ENCODE results near the gene FOSL2.

The FOSL2 gene

DNA sequence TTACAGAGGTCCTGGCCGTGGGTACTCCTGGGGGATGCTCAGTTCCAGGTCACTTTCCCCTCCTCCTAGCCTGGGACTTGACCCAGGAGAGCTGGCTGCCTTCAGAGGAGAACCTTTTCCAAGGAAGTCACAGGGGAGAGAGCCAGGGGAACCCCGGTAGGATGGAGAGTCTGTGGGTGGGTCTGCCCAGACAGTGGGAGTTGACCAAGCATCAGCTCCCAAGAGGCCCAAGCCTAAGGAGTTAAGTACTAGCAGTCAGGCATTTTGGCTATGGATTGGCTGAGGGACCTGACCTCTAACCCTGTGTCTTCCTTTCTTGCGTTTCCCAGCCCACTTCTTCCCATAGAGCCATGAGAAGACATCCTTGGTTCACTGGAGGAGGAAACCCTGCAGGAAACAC, 54.4 kb downstream of the FOSL2 start:
- Histone ChIP-seq H3K9me3 (ENCODE audit: control insufficient read depth, low read length) (no peaks in the 10 kb centered on the region), H3K9ac (ENCODE audit: low read length) (no peak overlapping the region), H3K36me3 (ENCODE audit: control insufficient read depth, insufficient read depth, low read length) (no peaks in the 10 kb centered on the region), H3K4me3 (ENCODE audit: low read length) (no peak overlapping the region), H3K27me3 (ENCODE audit: control insufficient read depth, insufficient read depth, low read length) (no peaks in the 10 kb centered on the region), H3K4me1 (ENCODE audit: control insufficient read depth, insufficient read depth, low read length) (no peaks in the 10 kb centered on the region)

DNA sequence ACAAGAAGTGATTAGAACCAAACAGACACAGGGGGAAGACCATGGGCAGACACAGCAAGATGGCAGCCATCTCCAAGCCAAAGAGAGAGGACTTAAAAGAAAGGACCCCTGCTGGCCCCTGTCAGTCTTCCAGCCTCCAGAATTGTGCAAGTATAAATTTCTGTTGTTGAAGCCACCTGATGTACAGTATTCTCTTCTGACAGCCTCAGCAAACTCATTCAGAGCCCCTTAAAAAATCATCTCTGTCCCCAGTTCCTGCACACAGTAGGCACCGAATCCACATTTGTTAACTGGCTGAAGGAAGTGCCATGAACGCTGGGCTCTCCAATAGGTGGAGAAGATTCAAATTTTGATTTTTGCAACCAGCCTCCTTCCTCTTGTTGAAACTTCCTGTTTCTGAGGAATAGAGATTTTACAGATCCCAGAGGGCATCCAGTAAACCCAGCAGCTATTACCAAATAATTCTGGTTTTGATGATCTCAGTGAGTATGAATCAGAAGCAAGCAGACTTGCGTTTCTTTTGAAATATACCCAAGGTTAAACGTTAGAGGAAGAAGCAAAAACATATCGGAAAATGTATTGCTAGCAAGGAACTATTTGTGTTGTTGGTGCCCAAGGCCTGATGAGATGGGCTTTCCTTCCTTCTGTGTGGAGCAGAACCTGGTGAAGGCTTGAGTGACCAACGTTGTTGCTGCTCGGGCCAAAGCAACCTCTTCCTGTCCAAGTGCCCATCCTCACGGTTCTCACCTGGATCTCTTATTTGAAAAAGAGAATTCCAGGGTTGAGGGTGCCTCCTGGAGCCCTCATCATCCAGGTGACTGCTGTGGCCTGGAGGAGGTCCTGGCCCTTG, 55.5 kb downstream of the FOSL2 start:
- Histone ChIP-seq H3K36me3 (ENCODE audit: control insufficient read depth, insufficient read depth, low read length) (no peaks in the 10 kb centered on the region), H3K4me3 (ENCODE audit: low read length) (no peak overlapping the region), H3K9ac (ENCODE audit: low read length) (no peak overlapping the region), H3K9me3 (ENCODE audit: control insufficient read depth, low read length) (no peaks in the 10 kb centered on the region), H3K4me1 (ENCODE audit: control insufficient read depth, insufficient read depth, low read length) (peaks cover 6% of the 10 kb centered on the region), H3K27me3 (ENCODE audit: control insufficient read depth, insufficient read depth, low read length) (no peaks in the 10 kb centered on the region)

GRCh38 chr2:28448793-28449100, 56.1 kb downstream of the FOSL2 start:
- Histone ChIP-seq H3K4me1 (ENCODE audit: control insufficient read depth, insufficient read depth, low read length) (peaks cover 6% of the 10 kb centered on the region), H3K9ac (ENCODE audit: low read length) (no peak overlapping the region), H3K27me3 (ENCODE audit: control insufficient read depth, insufficient read depth, low read length) (no peaks in the 10 kb centered on the region), H3K9me3 (ENCODE audit: control insufficient read depth, low read length) (no peaks in the 10 kb centered on the region), H3K36me3 (ENCODE audit: control insufficient read depth, insufficient read depth, low read length) (no peaks in the 10 kb centered on the region), H3K4me3 (ENCODE audit: low read length) (no peak overlapping the region)

DNA sequence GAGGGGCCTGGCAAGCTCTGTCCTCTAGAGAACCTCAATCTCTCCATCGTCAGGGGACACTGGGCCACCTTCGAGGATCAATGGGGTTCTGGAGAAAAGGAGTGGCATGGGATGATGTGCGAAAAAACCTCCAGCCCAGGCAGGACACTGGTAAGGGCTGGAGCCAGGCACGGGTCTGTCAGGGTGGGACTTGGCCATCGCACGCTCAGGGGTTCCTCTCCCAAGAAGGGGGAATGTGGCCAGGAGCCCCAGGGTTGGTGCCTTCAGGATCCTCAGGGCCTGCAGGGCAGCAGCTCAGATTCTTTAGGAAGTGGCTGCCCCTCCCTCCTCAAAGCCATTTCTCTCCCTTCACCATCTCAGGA, 56.4 kb downstream of the FOSL2 start:
- H3K27me3 ChIP-seq (ENCODE audit: control insufficient read depth, insufficient read depth, low read length) = no peaks in the 10 kb centered on the region
- H3K4me1 ChIP-seq (ENCODE audit: control insufficient read depth, insufficient read depth, low read length) = peaks cover 6% of the 10 kb centered on the region
- no peak overlapping the region for H3K9ac ChIP-seq (ENCODE audit: low read length)
- H3K9me3 ChIP-seq (ENCODE audit: control insufficient read depth, low read length) = no peaks in the 10 kb centered on the region
- H3K4me3 ChIP-seq (ENCODE audit: low read length) = no peak overlapping the region
- no peaks in the 10 kb centered on the region for H3K36me3 ChIP-seq (ENCODE audit: control insufficient read depth, insufficient read depth, low read length)

DNA sequence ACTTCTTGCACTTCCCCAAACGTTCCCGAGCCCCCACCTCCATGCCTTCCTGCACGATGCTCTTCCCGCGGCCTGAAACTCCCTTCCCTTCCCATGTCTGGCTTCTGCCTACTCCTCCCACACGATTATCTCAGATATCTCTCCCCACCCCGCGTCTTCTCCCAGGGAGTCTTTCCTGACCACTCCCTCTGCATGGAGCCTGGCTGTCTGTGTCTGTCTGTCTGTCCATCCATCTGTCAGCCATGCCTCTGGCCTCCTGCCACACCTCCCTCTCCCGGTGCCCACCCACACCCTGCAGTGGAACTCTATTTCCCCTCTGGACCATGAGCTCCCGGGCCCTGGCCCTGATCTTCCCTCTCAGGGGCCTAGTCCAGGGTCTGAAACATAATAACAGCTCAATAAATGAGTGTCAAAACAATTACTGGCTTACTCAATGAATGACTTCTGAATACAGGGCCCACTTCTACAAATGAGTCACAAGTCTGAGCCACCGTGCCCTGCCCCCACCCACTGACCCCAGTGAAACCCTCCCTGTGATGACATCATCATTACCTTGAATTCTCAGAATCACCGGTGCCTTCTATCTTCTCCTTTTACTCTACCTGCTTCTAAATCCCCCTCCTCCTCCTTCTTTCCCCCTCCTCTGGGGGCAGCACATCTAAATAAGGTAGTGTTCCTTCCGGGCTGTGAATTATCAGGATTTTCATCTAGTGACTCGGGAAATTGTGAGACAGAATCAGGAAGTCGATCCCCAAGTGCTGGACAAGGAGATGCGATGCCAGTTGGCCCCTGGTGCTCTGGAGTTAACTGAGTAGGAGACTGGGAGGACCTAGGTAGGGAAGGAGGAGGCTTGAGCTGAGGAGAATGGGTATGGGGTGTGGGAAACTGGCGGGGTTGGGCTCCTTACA, 57.1 kb downstream of the FOSL2 start:
- Histone ChIP-seq H3K9ac (ENCODE audit: low read length) (no peak overlapping the region), H3K9me3 (ENCODE audit: control insufficient read depth, low read length) (no peaks in the 10 kb centered on the region), H3K4me3 (ENCODE audit: low read length) (no peak overlapping the region), H3K36me3 (ENCODE audit: control insufficient read depth, insufficient read depth, low read length) (no peaks in the 10 kb centered on the region), H3K27me3 (ENCODE audit: control insufficient read depth, insufficient read depth, low read length) (no peaks in the 10 kb centered on the region), H3K4me1 (ENCODE audit: control insufficient read depth, insufficient read depth, low read length) (peaks cover 6% of the 10 kb centered on the region)

GRCh38 chr2:28450901-28451565, 58.4 kb downstream of the FOSL2 start:
- Histone ChIP-seq H3K4me3 (ENCODE audit: low read length) (no peak overlapping the region), H3K36me3 (ENCODE audit: control insufficient read depth, insufficient read depth, low read length) (no peaks in the 10 kb centered on the region), H3K27me3 (ENCODE audit: control insufficient read depth, insufficient read depth, low read length) (no peaks in the 10 kb centered on the region), H3K4me1 (ENCODE audit: control insufficient read depth, insufficient read depth, low read length) (peaks cover 6% of the 10 kb centered on the region), H3K9me3 (ENCODE audit: control insufficient read depth, low read length) (no peaks in the 10 kb centered on the region), H3K9ac (ENCODE audit: low read length) (no peak overlapping the region)

- Histone ChIP-seq H3K4me1 (ENCODE audit: control insufficient read depth, insufficient read depth, low read length) (peaks cover 6% of the 10 kb centered on the region), H3K9ac (ENCODE audit: low read length) (no peak overlapping the region), H3K36me3 (ENCODE audit: control insufficient read depth, insufficient read depth, low read length) (no peaks in the 10 kb centered on the region)
Observed at GRCh38 chr2:28451793-28452533, 59.3 kb downstream of the FOSL2 start.

DNA sequence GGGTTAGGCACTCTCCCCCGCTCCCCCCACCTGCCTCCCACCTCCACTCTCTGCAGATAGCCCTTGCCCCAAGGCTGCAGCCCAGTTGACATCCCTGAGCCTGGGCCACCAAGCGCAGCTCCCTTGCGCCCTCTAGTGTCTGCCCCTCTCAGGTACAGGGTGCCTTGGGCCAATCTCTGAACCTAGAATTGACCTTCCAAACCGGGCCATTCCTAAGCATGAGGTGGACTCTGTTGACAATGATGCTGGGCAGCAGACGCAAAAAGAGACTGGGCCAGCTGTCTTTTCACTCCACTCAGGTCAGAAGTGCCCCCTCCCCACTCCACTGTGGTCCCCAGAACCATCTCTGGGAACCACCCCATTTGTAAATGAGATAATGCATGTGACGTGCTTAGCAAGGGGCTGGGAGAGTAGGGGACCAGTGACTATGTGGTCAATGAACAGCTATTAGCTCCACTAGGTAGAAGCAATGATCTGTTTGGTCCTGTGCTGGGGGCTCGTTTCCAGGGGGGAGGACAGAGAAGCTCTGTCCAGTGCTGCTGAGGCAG, 60.0 kb downstream of the FOSL2 start:
- Histone ChIP-seq H3K36me3 (ENCODE audit: control insufficient read depth, insufficient read depth, low read length) (no peaks in the 10 kb centered on the region), H3K9me3 (ENCODE audit: control insufficient read depth, low read length) (no peaks in the 10 kb centered on the region), H3K4me1 (ENCODE audit: control insufficient read depth, insufficient read depth, low read length) (peaks cover 6% of the 10 kb centered on the region), H3K4me3 (ENCODE audit: low read length) (no peak overlapping the region), H3K27me3 (ENCODE audit: control insufficient read depth, insufficient read depth, low read length) (no peaks in the 10 kb centered on the region), H3K9ac (ENCODE audit: low read length) (no peak overlapping the region)

More at GRCh38 chr2:28451793-28452533, 59.3 kb downstream of the FOSL2 start:
- no peaks in the 10 kb centered on the region for H3K9me3 ChIP-seq (ENCODE audit: control insufficient read depth, low read length)
- no peak overlapping the region for H3K4me3 ChIP-seq (ENCODE audit: low read length)
- H3K27me3 ChIP-seq (ENCODE audit: control insufficient read depth, insufficient read depth, low read length) = no peaks in the 10 kb centered on the region

- Histone ChIP-seq H3K27me3 (ENCODE audit: control insufficient read depth, insufficient read depth, low read length) (no peaks in the 10 kb centered on the region), H3K4me1 (ENCODE audit: control insufficient read depth, insufficient read depth, low read length) (peaks cover 6% of the 10 kb centered on the region), H3K9ac (ENCODE audit: low read length) (no peak overlapping the region), H3K36me3 (ENCODE audit: control insufficient read depth, insufficient read depth, low read length) (no peaks in the 10 kb centered on the region), H3K9me3 (ENCODE audit: control insufficient read depth, low read length) (no peaks in the 10 kb centered on the region), H3K4me3 (ENCODE audit: low read length) (no peak overlapping the region)
Observed at GRCh38 chr2:28453396-28453795, 60.7 kb downstream of the FOSL2 start.

DNA sequence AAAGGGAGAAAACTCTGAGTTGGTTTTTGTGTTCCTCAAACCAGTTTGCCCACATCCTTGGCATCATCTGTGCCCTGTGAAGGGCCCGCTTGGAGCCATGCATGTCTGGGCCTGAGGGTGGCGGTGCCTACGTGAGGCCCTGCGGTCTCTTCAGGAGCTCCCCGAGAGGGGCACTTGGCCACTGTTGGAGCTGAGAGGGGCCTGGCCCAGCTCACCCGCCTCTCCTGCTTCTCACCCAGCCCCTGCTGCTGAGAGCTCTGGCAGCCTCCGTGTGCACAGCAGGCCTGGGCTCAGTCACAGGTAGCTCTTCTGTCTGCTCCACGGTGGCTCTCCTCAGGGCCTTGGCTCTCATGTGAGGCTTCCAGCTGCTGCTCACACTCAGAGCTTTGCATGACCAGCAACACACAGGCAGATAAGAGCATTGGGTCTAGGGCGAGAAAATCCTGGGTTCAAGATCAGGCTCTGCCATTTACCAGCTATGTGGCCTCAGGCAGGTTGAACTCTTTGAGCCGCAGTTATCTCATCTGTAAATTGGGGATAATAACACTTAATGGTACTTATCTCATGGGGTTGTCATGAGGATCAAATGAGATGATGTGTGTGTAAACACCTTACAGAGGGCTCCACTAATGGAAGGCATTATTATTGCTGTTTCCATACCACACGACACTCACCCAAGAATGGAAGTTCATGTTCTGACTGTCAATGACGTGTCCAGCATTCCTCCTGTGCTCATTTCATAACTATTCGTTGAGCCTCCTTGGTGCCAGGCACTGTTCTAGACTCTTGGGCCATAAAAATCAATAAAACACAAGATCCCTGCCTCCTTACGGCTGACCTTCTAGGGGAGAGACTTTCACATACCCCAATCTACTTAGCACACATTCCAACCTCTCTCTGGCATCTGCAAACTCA, 61.6 kb downstream of the FOSL2 start:
- H3K4me1 ChIP-seq (ENCODE audit: control insufficient read depth, insufficient read depth, low read length) = peaks cover 6% of the 10 kb centered on the region
- no peak overlapping the region for H3K9ac ChIP-seq (ENCODE audit: low read length)
- no peaks in the 10 kb centered on the region for H3K9me3 ChIP-seq (ENCODE audit: control insufficient read depth, low read length)
- no peak overlapping the region for H3K4me3 ChIP-seq (ENCODE audit: low read length)
- H3K36me3 ChIP-seq (ENCODE audit: control insufficient read depth, insufficient read depth, low read length) = no peaks in the 10 kb centered on the region
- no peaks in the 10 kb centered on the region for H3K27me3 ChIP-seq (ENCODE audit: control insufficient read depth, insufficient read depth, low read length)

GRCh38 chr2:28457237-28457636, 64.6 kb downstream of the FOSL2 start:
- no peaks in the 10 kb centered on the region for H3K27me3 ChIP-seq (ENCODE audit: control insufficient read depth, insufficient read depth, low read length)
- H3K4me3 ChIP-seq (ENCODE audit: low read length) = no peak overlapping the region
- peaks cover 6% of the 10 kb centered on the region for H3K4me1 ChIP-seq (ENCODE audit: control insufficient read depth, insufficient read depth, low read length)
- no peaks in the 10 kb centered on the region for H3K36me3 ChIP-seq (ENCODE audit: control insufficient read depth, insufficient read depth, low read length)
- no peaks in the 10 kb centered on the region for H3K9me3 ChIP-seq (ENCODE audit: control insufficient read depth, low read length)
- no peak overlapping the region for H3K9ac ChIP-seq (ENCODE audit: low read length)
